Right ventricle myocardium superior (tissue), 1 donor: ENCODE results near the gene IL2RG. TPM values are rescaled to one million over a fixed set of nuclear protein-coding genes. Genes with fewer than 3 reads are reported as not detected.

Experiments
- ATAC-seq: fragments of 200-7000 bp; cut with Tn5 transposase; one replicate; pipeline ENCODE4 v1.9.1; 2020; ENCODE audit warnings: mild to moderate bottlenecking; ENCODE audit not compliant: poor library complexity
- DNase-seq: peaks from one replicate; pipeline ENCODE4 v3.0.0-alpha.2; 2020
- intact Hi-C: fragments of 100-400 bp; cut with DNase I; formaldehyde crosslinking; loops from one replicate; pipeline ENCODE4 v1.11.2; 2022
- total RNA-seq: library from RNA; stranded (reverse); fragmentation: NEBNext Ultra II Directional; extraction: Animal tissue kit (Norgen Biotek cat#: 25700); gene quantifications from one replicate; pipeline ENCODE4 v1.2.1, GENCODE V29; 2021
- donor health status: DM: no; HTN: yes; CAD: no; lungs with severe emphysema.

Gene IL2RG
- total RNA-seq, 1 donor from 2014 or later, result 0.89 TPM

DNA sequence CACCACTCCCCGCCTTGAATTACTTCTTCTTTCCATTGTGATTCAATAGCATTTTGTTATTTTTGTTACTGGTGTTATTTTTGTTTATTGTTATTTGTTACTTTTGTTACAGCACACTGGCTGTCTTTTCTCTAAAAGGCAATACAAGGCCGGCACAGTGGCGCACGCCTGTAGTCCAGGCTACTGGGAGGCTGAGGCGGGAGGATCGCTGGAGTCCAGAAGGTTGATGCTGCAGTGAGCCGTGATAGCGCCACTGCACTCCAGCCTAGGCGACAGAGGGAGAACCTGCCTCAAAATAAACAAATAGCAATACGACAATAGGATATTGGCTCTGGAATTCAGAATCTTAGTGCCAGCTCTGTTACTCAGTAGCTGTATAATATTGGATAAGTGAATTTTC lies 6.0 kb upstream of the IL2RG start:
- DNase-seq, result no peak
- no peak for ATAC-seq
- intact Hi-C loops, result no loop called here

DNA sequence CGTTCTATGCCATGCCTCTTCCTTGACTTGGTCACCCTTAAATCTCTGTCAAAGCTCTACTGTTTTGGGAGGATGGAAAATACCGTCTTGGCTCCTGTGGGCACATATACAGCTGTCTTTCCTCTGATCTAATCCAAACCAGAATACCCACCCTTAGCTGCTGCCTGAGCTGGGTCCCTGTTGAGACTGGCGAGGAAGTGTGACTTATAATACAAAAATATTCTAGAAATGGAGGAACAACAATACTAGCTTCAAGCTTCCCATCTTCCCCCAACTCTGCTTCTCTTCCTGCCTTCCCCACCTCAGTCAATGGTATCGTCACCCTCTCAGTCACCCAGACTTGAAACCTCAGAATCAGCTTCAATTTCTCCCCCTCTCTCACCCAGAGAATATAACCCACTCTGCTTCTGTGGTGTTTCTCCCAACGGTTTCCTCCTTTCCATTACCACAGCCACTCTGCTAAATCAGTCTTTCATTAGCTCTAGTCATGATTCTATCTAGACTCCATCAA lies 599 bp upstream of the IL2RG start:
- DNase-seq, result no peak
- ATAC-seq, result no peak
- intact Hi-C loops, result no loop called here

DNA sequence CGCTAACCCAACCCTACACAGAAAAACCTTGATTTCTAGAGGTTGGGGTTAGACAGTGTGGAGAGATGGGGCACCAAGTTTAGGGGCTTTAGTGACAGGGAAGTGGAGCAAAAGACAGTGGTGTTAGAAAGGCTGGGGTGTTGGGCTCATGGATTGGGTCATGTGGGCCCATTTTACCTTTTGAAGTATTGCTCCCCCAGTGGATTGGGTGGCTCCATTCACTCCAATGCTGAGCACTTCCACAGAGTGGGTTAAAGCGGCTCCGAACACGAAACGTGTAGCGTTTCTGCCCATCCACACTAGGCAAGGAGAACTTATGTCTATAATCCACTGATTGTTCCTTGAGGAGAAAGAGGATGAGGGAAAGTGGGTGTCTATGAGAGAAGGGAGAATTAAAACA lies 2.3 kb downstream of the IL2RG start:
- no peak for ATAC-seq
- intact Hi-C loops, result no loop called here

DNA sequence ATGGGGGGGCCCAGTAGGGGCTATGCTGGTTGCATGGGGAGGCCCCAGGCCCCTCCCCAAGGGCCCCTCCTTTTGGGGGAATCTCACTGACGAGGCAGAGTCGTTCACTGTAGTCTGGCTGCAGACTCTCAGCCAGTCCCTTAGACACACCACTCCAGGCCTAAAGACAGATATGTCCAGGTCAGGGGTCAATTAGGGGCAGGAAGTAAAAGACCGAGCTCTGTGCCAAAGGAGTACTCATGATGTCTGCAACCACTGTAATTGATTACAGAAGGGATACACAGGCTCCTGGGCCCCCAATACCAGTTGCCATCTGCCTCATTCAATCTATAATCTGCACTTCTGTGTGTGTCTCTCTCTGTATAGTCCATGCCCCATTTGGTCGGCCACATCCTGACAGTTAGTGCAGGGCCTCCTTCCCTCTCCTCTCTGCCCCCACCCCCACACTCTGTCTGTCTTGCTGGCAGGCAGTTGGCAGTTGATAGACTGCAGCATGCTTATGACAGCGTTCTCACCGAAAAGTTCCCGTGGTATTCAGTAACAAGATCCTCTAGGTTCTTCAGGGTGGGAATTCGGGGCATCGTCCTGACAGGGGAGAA lies 3.5 kb downstream of the IL2RG start:
- no peak for ATAC-seq
- intact Hi-C loops, result no loop called here
- DNase-seq, result no peak

More for the DNA sequence above, 2.3 kb downstream of the IL2RG start:
- DNase-seq, result no peak

DNA sequence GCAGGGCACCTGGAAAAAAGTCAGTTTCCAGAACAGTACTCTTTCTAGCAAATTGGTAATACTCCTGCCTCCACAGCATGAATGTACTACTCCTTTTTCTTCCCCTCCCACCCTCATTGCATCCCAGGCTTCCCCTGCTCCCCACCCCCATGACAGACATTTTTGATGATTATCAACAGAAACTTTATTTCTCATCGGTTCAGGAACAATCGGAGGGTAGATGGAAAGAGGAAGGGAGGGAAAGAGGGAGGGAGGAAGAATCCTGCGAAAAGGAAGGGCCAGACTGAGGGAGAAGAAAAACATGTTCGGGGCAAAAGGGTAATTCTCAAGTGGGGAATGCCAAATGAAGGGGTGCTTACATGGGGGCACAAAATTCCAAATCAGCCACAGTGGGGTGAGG lies 4.1 kb downstream of the IL2RG start:
- intact Hi-C loops, result no loop called here
- no peak for DNase-seq
- no peak for ATAC-seq

DNA sequence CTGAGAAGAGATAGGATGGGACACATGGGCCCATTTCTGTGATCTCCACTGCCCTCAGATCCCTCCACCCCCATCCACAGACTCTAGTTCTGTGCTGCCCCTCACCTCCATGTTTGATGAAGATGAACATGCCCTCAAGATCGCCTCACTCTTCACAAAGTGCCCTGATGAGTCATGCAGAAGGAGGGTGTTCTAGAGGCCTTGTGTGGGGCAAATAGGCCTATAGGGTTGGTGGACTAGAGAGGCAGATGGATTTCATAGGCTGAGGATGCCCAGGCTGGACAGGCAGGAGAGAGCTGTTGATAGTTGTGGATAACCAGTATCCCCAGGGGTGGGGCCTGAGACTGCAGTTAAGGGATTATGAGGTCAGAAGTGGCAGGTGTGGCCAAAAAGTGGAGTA lies 5.0 kb downstream of the IL2RG start, which contains the start of gene CXorf65:
Gene CXorf65, minus strand, starts transcription at position 314 of the 400 bp plus-strand sequence. Its CDS starts 184 bp downstream, at position 130.
- intact Hi-C loops, result no loop called here
- DNase-seq, result no peak
- ATAC-seq, result no peak

DNA sequence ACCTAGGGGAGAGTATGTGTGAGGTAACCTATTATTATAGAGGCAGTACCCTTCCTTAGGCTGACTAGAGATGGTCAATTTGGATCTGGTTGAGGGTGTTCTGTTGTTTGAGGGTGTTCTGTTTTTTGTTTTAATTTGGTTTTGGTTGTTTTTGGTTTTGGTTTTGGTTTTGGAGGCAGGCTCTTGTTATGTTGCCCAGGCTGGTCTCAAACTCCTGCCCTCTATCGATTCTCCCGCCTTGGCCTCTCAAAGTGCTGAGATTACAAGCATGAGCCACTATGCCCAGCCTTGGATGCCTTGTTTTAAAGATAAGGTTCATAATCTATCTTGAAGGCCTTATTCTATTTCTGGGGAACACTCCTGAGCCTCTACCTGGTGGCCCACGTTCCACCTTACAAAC lies 5.7 kb downstream of the IL2RG start:
- DNase-seq, result no peak
- intact Hi-C loops, result no loop called here
- ATAC-seq, result no peak

DNA sequence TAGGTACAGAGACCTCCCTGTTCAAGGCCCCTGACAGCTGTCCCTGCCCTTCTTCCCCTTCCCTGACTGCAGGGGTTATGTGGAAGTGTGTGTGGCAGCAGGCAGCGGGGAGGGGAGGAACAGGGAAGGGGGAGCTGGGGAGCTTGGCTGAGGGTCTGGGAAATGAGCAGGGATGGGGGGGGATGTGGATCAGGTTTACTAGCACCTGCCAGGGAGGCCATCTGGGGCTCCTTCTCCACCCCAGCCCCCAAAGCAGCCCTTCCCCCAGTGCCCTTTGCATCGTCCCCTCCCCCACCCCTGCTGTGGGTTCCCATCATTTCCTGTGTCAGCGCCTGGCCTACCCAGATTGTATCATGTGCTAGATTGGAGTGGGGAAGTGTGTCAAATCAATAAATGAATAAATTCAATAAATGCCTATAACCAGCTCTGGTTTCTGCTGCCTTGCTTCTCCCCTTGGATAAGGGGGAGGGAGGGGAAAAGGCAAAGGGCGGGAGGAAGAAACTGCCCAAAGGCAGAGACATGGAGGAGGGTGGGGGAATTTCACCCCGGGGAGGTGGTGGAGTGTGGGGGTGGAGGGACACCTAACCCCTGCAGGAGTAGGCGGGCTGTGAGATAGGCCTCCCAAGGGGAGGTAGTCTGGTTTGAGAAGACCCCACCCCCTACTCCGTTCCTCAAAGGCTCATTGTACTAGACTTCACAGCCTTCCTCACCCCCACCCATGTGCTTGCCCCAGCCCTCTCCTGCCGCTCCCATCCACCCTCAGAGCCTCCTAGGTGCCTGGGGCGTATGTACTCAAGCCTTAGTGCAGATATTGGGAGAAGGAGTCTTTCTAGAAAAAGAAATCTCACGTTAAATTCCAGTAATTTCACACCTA lies 8.0 kb downstream of the IL2RG start:
- DNase-seq (no peak), ATAC-seq (no peak)
- intact Hi-C loops, result no loop called here

DNA sequence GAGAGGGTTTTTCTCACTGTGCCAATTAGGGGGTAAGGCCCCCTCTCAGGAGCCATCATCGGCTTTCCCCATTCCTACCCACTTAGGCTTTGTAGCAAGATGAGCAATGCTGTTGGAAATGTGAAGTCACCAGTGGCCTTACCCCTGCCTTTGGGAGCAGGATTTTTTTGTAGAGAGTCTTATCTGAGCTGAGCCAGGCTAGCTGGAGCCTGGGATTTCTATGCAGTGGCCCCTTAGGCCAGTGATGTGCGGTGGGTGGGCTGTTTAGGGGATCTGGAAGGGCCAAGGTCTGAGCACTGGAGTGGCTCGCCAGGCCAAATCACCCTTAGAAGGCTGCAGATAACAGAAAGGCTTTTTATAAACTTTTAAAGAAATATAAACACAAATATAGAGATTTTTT lies 9.1 kb downstream of the IL2RG start:
- no peak for DNase-seq
- intact Hi-C loops, result no loop called here
- ATAC-seq, result no peak

DNA sequence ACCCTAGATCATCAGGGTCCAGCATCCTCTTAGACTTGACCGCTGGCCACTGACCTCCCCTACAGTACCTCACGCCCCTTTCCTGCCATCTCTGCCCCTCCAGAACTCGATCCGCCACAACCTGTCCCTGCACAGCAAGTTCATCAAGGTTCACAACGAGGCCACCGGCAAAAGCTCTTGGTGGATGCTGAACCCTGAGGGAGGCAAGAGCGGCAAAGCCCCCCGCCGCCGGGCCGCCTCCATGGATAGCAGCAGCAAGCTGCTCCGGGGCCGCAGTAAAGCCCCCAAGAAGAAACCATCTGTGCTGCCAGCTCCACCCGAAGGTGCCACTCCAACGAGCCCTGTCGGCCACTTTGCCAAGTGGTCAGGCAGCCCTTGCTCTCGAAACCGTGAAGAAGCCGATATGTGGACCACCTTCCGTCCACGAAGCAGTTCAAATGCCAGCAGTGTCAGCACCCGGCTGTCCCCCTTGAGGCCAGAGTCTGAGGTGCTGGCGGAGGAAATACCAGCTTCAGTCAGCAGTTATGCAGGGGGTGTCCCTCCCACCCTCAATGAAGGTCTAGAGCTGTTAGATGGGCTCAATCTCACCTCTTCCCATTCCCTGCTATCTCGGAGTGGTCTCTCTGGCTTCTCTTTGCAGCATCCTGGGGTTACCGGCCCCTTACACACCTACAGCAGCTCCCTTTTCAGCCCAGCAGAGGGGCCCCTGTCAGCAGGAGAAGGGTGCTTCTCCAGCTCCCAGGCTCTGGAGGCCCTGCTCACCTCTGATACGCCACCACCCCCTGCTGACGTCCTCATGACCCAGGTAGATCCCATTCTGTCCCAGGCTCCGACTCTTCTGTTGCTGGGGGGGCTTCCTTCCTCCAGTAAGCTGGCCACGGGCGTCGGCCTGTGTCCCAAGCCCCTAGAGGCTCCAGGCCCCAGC lies 10.5 kb downstream of the IL2RG start:
- intact Hi-C loops, result no loop called here
- DNase-seq (no peak), ATAC-seq (no peak)

DNA sequence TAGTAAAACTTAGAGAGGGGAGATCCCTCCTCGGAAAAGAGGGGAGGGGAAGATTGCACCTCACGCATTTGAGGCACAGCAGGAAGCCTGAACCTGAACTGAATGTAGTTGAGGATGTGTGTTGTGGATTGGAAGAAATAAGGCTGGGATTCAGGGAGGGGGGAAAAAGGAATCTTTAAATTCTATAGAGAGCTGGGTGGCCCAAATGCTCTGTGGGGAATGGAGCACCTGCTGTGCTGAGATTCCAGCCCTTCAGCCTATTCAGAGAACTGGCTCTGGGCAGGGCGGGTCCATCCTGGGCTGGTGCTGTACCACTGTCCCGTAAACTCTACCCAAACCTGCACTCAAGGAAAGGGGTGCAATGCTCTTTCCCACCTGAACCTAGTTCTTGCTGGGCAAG lies 11.6 kb downstream of the IL2RG start:
- intact Hi-C loops, result no loop called here
- DNase-seq (no peak), ATAC-seq (no peak)

DNA sequence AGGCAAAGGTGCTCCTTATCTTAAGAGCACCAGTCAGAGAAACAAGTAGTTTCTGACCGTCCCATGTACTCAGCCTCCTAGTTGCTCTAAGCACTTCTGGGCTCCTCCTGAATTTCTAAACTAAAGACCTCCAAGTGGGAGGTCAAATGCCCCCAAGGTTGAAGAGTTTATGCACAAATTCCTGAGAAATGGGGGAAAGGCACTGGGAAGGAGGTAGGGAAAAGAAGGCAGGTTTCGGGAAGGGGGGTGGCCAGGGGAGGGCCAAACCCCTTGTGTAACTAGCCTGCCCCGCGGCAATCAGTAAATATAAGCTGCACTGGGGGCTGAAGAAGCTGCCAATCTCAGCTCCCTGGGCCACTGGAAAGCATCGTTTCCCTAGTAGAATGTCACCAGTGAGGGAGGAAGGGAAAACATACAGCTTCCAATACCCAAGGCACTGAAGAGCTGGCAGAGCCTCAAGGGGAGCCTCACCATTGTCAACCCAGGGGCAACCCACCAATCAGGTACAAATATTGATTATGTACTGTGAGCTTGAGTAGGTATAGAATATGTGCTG lies 12.3 kb downstream of the IL2RG start:
- intact Hi-C loops, result no loop called here
- DNase-seq, result no peak
- no peak for ATAC-seq

DNA sequence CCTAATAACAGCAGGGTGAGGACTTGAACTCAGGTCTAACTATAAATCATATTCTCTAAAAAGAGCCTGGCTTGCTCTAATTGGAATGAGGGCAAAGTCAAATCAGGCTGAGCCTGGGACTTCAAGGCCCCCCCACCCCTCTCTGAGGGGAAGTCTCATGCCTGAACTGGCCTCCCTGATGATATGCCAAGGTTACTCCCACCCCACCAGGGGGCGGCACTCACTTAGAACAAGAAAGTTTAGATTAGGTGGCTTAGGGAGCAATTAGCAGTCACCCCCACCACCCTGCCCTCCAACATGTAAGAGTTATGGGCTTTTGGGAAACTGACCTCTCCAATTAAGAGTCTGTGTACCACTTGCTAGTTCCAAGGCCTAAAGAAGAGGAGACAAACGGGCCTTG lies 13.1 kb downstream of the IL2RG start:
- DNase-seq (peak; percentile 64), ATAC-seq (peak; percentile 34)
- intact Hi-C loops, result no loop called here

DNA sequence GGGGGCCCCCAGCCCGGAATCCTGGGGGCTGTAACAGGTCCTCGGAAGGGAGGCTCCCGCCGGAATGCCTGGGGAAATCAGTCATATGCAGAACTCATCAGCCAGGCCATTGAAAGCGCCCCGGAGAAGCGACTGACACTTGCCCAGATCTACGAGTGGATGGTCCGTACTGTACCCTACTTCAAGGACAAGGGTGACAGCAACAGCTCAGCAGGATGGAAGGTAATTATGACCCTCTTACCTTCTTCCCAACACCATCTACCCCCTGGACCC lies 14.7 kb downstream of the IL2RG start:
- ATAC-seq (peak; percentile 13), DNase-seq (no peak)
- intact Hi-C loops, result no loop called here

DNA sequence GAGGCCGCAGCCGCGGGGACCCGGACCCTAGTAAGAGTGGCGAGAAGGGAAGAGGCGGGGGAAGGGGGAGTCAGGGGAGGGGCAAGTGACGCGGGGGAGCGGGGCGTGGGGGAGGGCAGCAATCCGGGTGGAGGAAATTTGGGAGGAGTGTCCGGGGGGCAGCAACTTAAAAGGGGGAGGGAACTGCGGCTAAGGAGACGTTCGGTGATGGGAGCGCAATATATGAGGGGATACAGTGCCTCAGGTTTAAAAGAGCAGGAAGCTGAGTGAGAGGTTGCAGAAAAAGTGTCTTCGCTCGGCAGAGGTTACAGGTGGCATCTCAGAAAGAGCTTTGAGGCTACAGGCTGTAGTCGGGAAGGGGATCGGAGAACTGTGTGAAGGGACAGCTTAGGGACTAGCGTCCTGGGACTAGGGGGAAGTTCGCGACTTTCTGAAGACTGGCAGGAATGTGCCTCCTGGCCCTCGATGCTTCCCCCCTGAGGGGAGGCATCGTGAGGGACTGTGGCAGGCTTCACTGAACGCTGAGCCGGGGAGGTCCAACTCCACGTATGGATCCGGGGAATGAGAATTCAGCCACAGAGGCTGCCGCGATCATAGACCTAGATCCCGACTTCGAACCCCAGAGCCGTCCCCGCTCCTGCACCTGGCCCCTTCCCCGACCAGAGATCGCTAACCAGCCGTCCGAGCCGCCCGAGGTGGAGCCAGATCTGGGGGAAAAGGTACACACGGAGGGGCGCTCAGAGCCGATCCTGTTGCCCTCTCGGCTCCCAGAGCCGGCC lies 15.2 kb downstream of the IL2RG start:
- no peak for DNase-seq
- ATAC-seq, result peak; percentile 91
- intact Hi-C loops, result no loop called here

DNA sequence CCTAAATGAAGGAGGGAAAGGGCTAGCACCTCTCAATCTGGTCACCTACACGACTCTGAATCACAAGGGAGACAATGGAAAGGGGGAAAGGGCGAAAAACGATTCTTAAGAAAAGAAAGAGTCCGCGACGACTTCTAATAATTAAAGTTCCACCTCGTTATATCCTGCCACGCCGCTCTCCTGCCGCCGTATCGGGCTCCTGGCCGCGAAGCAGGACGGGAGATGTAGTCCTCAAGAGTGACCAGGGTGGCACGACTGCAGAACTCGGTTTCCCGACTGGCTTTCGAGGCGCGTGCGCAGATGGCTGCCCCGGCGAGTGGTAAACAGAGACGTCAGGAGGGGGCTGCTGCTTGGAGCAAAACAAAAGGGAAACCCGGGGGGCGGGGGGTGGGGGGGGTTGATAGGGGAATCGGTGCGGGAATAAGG lies 15.8 kb downstream of the IL2RG start, which contains the start of gene FOXO4:
Gene FOXO4, plus strand, starts transcription at position 297 of the 426 bp plus-strand sequence. CDS start 678 bp downstream, outside the sequence.
- ATAC-seq, result peak; percentile 98
- intact Hi-C loops, result no loop called here
- DNase-seq, result peak; percentile 95

DNA sequence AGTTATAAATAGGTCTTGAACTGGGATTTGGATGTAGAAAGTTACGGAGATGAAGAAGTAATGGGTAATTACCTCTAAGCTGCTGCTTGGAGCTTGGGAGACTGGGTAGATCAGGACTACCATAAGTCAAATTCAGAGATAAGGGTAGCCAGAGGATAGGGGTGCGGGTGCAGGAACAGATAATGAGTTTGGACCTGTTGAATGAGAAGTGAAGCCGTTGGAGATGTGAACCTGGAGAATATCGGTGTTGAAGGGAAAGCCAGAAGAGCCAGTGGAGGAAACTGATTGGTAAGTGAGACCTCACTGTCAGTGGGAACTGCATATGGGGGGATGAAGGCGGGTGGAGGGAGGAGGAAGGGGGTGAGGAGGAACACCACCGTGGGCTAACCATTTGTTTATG lies 16.3 kb downstream of the IL2RG start:
- DNase-seq (no peak), ATAC-seq (no peak)
- intact Hi-C loops, result no loop called here

DNA sequence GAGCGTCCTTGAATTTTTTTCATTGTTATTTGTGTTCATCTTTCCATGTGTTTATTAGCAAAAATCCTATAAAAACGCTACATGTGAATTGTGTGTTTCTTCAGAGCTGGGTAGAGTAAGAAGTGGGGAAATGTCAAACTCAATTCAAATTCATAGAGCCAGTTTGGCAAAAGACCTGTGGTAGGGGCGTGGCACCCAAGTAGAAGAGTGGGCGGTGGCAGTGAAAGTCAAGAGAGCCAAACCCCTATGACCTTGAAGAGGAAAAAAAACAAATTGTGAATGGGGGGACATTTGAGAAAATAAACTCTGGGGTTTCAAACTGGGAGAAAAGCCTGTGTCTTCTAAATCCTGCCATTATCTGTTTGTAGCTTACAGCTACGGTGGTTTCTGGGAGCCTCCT lies 20.1 kb downstream of the IL2RG start:
- no peak for ATAC-seq
- no peak for DNase-seq
- intact Hi-C loops, result no loop called here
